ENCODE measurements around the gene MMP24OS.

The MMP24OS gene

GRCh38 chr20:35252037-35252461 is 25.9 kb downstream of the MMP24OS start:
- no CpG with 5 or more reads among the region's 2 CpGs for WGBS, 2 donors (ENCODE audit: extremely low coverage in 2 of 2, insufficient read length in 2 of 2, insufficient replicate concordance in 1 of 2)
- no peak overlapping the region for H3K4ac ChIP-seq (ENCODE audit: low read length)
- no peak overlapping the region for H3K23ac ChIP-seq (ENCODE audit: low read depth, low read length, poor library complexity)
- H3K9me3 ChIP-seq (replicated peaks in 1 of 2; ENCODE audit: control insufficient read depth in 2 of 2, insufficient read depth in 1 of 2, low read depth in 1 of 2, low read length in 2 of 2) = no peaks in the 10 kb centered on the region
- no peak overlapping the region for H2BK15ac ChIP-seq (ENCODE audit: low read length)
- H3K79me1 ChIP-seq (ENCODE audit: low read depth, low read length) = no peaks in the 10 kb centered on the region
- H3K4me1 ChIP-seq (ENCODE audit: control insufficient read depth in 2 of 2, insufficient read depth in 1 of 2, low read depth in 1 of 2, low read length in 2 of 2) = peaks cover 0 to 2% of the 10 kb centered on the region in 2 donors
- no peak overlapping the region for H3K9ac ChIP-seq (ENCODE audit: low read depth, low read length, poor library complexity)
- no peaks in the 10 kb centered on the region for H3K27me3 ChIP-seq (ENCODE audit: control insufficient read depth in 3 of 3, insufficient read depth in 3 of 3, low read depth in 1 of 3, low read length in 3 of 3)
- no peak overlapping the region for H4K91ac ChIP-seq (ENCODE audit: low read depth, low read length, poor library complexity)
- H3K4me2 ChIP-seq (ENCODE audit: insufficient read depth, low read length, poor library complexity, severe bottlenecking) = no peak overlapping the region
- H3K36me3 ChIP-seq (replicated peaks in 1 of 2; ENCODE audit: control insufficient read depth in 2 of 2, insufficient read depth in 2 of 2, low read length in 2 of 2) = peaks cover 0 to 2% of the 10 kb centered on the region in 2 donors
- no peak overlapping the region for H2BK120ac ChIP-seq (ENCODE audit: low read depth, low read length)
- H2AK5ac ChIP-seq (ENCODE audit: low read depth, low read length) = no peak overlapping the region
- H3K14ac ChIP-seq (ENCODE audit: low read length) = no peak overlapping the region
- H2BK5ac ChIP-seq (ENCODE audit: low read length) = no peak overlapping the region
- no peak overlapping the region for H2BK12ac ChIP-seq (ENCODE audit: low read length)
- H4K8ac ChIP-seq (ENCODE audit: low read depth, low read length) = no peak overlapping the region
- no peak for DNase-seq (ENCODE audit: low spot score)
- no peak overlapping the region for H3K4me3 ChIP-seq (ENCODE audit: low read length in 2 of 2)
- H3K27ac ChIP-seq (replicated peaks; ENCODE audit: low read length) = no peak overlapping the region
- no peak overlapping the region for H2AFZ ChIP-seq (ENCODE audit: low read length)
- no peak overlapping the region for H3K18ac ChIP-seq (ENCODE audit: low read length)

- no peak overlapping the region for H2BK12ac ChIP-seq (ENCODE audit: low read length)
- no peak overlapping the region for H2AK5ac ChIP-seq (ENCODE audit: low read depth, low read length)
- H3K18ac ChIP-seq (ENCODE audit: low read length) = no peak overlapping the region
- H3K4ac ChIP-seq (ENCODE audit: low read length) = no peak overlapping the region
- WGBS, 2 donors (ENCODE audit: extremely low coverage in 2 of 2, insufficient read length in 2 of 2, insufficient replicate concordance in 1 of 2) = no CpG with 5 or more reads among the region's 2 CpGs
- no peak overlapping the region for H3K4me2 ChIP-seq (ENCODE audit: insufficient read depth, low read length, poor library complexity, severe bottlenecking)
- H3K4me3 ChIP-seq (ENCODE audit: low read length in 2 of 2) = no peak overlapping the region
- H2BK5ac ChIP-seq (ENCODE audit: low read length) = no peak overlapping the region
- no peak overlapping the region for H4K8ac ChIP-seq (ENCODE audit: low read depth, low read length)
- peaks cover 0 to 2% of the 10 kb centered on the region in 2 donors for H3K4me1 ChIP-seq (ENCODE audit: control insufficient read depth in 2 of 2, insufficient read depth in 1 of 2, low read depth in 1 of 2, low read length in 2 of 2)
- H2AFZ ChIP-seq (ENCODE audit: low read length) = no peak overlapping the region
- no peak overlapping the region for H3K23ac ChIP-seq (ENCODE audit: low read depth, low read length, poor library complexity)
- H3K27ac ChIP-seq (replicated peaks; ENCODE audit: low read length) = no peak overlapping the region
- no peak overlapping the region for H4K91ac ChIP-seq (ENCODE audit: low read depth, low read length, poor library complexity)
- H3K36me3 ChIP-seq (replicated peaks in 1 of 2; ENCODE audit: control insufficient read depth in 2 of 2, insufficient read depth in 2 of 2, low read length in 2 of 2) = peaks cover 0 to 2% of the 10 kb centered on the region in 2 donors
- no peaks in the 10 kb centered on the region for H3K27me3 ChIP-seq (ENCODE audit: control insufficient read depth in 3 of 3, insufficient read depth in 3 of 3, low read depth in 1 of 3, low read length in 3 of 3)
- no peak overlapping the region for H3K9ac ChIP-seq (ENCODE audit: low read depth, low read length, poor library complexity)
- no peak overlapping the region for H2BK15ac ChIP-seq (ENCODE audit: low read length)
- no peak overlapping the region for H3K14ac ChIP-seq (ENCODE audit: low read length)
- H3K9me3 ChIP-seq (replicated peaks in 1 of 2; ENCODE audit: control insufficient read depth in 2 of 2, insufficient read depth in 1 of 2, low read depth in 1 of 2, low read length in 2 of 2) = no peaks in the 10 kb centered on the region
- DNase-seq (ENCODE audit: low spot score) = no peak
- H3K79me1 ChIP-seq (ENCODE audit: low read depth, low read length) = no peaks in the 10 kb centered on the region
- no peak overlapping the region for H2BK120ac ChIP-seq (ENCODE audit: low read depth, low read length)
Observed at GRCh38 chr20:35251613-35251940, 26.3 kb downstream of the MMP24OS start.

- H3K4me1 ChIP-seq (ENCODE audit: control insufficient read depth in 2 of 2, insufficient read depth in 1 of 2, low read depth in 1 of 2, low read length in 2 of 2) = no peaks in the 10 kb centered on the region
- no peak overlapping the region for H3K4me2 ChIP-seq (ENCODE audit: insufficient read depth, low read length, poor library complexity, severe bottlenecking)
- H3K36me3 ChIP-seq (replicated peaks in 1 of 2; ENCODE audit: control insufficient read depth in 2 of 2, insufficient read depth in 2 of 2, low read length in 2 of 2) = no peaks in the 10 kb centered on the region
- H4K8ac ChIP-seq (ENCODE audit: low read depth, low read length) = no peak overlapping the region
- H2BK12ac ChIP-seq (ENCODE audit: low read length) = no peak overlapping the region
- no peak overlapping the region for H2BK120ac ChIP-seq (ENCODE audit: low read depth, low read length)
- H3K79me1 ChIP-seq (ENCODE audit: low read depth, low read length) = no peaks in the 10 kb centered on the region
- peak overlapping the region; percentile 65 for H2AK5ac ChIP-seq (ENCODE audit: low read depth, low read length)
- no peaks in the 10 kb centered on the region for H3K9me3 ChIP-seq (replicated peaks in 1 of 2; ENCODE audit: control insufficient read depth in 2 of 2, insufficient read depth in 1 of 2, low read depth in 1 of 2, low read length in 2 of 2)
- H3K27me3 ChIP-seq (ENCODE audit: control insufficient read depth in 3 of 3, insufficient read depth in 3 of 3, low read depth in 1 of 3, low read length in 3 of 3) = no peaks in the 10 kb centered on the region
- H4K91ac ChIP-seq (ENCODE audit: low read depth, low read length, poor library complexity) = no peak overlapping the region
- H2BK5ac ChIP-seq (ENCODE audit: low read length) = no peak overlapping the region
- no peak overlapping the region for H3K14ac ChIP-seq (ENCODE audit: low read length)
- no peak overlapping the region for H3K27ac ChIP-seq (replicated peaks; ENCODE audit: low read length)
- no peak overlapping the region for H3K4ac ChIP-seq (ENCODE audit: low read length)
- DNase-seq (ENCODE audit: low spot score) = no peak
- WGBS, 2 donors (ENCODE audit: extremely low coverage in 2 of 2, insufficient read length in 2 of 2, insufficient replicate concordance in 1 of 2) = no CpG with 5 or more reads among the region's 9 CpGs
- H2AFZ ChIP-seq (ENCODE audit: low read length) = no peak overlapping the region
- no peak overlapping the region for H3K23ac ChIP-seq (ENCODE audit: low read depth, low read length, poor library complexity)
- no peak overlapping the region for H2BK15ac ChIP-seq (ENCODE audit: low read length)
- no peak overlapping the region for H3K18ac ChIP-seq (ENCODE audit: low read length)
- no peak overlapping the region for H3K9ac ChIP-seq (ENCODE audit: low read depth, low read length, poor library complexity)
- no peak overlapping the region for H3K4me3 ChIP-seq (ENCODE audit: low read length in 2 of 2)
Observed at GRCh38 chr20:35248641-35249475, 29.1 kb downstream of the MMP24OS start.

- Histone ChIP-seq H3K4me2 (ENCODE audit: insufficient read depth, low read length, poor library complexity, severe bottlenecking) (no peak overlapping the region), H3K9me3 (replicated peaks in 1 of 2; ENCODE audit: control insufficient read depth in 2 of 2, insufficient read depth in 1 of 2, low read depth in 1 of 2, low read length in 2 of 2) (no peaks in the 10 kb centered on the region), H3K4me3 (ENCODE audit: low read length in 2 of 2) (no peak overlapping the region), H2AFZ (ENCODE audit: low read length) (no peak overlapping the region), H2BK12ac (ENCODE audit: low read length) (no peak overlapping the region), H3K4me1 (ENCODE audit: control insufficient read depth in 2 of 2, insufficient read depth in 1 of 2, low read depth in 1 of 2, low read length in 2 of 2) (no peaks in the 10 kb centered on the region), H3K23ac (ENCODE audit: low read depth, low read length, poor library complexity) (no peak overlapping the region), H4K8ac (ENCODE audit: low read depth, low read length) (no peak overlapping the region), H3K9ac (ENCODE audit: low read depth, low read length, poor library complexity) (no peak overlapping the region), H2BK5ac (ENCODE audit: low read length) (no peak overlapping the region), H2BK120ac (ENCODE audit: low read depth, low read length) (no peak overlapping the region), H3K14ac (ENCODE audit: low read length) (no peak overlapping the region), H3K18ac (ENCODE audit: low read length) (no peak overlapping the region), H3K27ac (replicated peaks; ENCODE audit: low read length) (no peak overlapping the region), H4K91ac (ENCODE audit: low read depth, low read length, poor library complexity) (no peak overlapping the region), H3K36me3 (replicated peaks in 1 of 2; ENCODE audit: control insufficient read depth in 2 of 2, insufficient read depth in 2 of 2, low read length in 2 of 2) (no peaks in the 10 kb centered on the region), H2BK15ac (ENCODE audit: low read length) (no peak overlapping the region), H3K4ac (ENCODE audit: low read length) (no peak overlapping the region), H3K27me3 (ENCODE audit: control insufficient read depth in 3 of 3, insufficient read depth in 3 of 3, low read depth in 1 of 3, low read length in 3 of 3) (no peaks in the 10 kb centered on the region), H3K79me1 (ENCODE audit: low read depth, low read length) (no peaks in the 10 kb centered on the region), H2AK5ac (ENCODE audit: low read depth, low read length) (no peak overlapping the region)
- DNase-seq (ENCODE audit: low spot score) = no peak
- WGBS, 2 donors (ENCODE audit: extremely low coverage in 2 of 2, insufficient read length in 2 of 2, insufficient replicate concordance in 1 of 2) = no CpG with 5 or more reads among the region's 12 CpGs
Observed at GRCh38 chr20:35246723-35247122, 31.2 kb downstream of the MMP24OS start.

Data from neuronal stem cell (in vitro differentiated cells).